Ramos (cell line): Measurements from ENCODE around the gene PARVB.

Experiments used
- in situ Hi-C: fragments of 300-500 bp; cut with MboI; formaldehyde crosslinking; loops from one replicate; pipeline ENCODE4 v1.14.3; 2022; ENCODE audit warnings: low sequenced_read_pairs; ENCODE audit not compliant: unreplicated experiment

Gene PARVB

DNA sequence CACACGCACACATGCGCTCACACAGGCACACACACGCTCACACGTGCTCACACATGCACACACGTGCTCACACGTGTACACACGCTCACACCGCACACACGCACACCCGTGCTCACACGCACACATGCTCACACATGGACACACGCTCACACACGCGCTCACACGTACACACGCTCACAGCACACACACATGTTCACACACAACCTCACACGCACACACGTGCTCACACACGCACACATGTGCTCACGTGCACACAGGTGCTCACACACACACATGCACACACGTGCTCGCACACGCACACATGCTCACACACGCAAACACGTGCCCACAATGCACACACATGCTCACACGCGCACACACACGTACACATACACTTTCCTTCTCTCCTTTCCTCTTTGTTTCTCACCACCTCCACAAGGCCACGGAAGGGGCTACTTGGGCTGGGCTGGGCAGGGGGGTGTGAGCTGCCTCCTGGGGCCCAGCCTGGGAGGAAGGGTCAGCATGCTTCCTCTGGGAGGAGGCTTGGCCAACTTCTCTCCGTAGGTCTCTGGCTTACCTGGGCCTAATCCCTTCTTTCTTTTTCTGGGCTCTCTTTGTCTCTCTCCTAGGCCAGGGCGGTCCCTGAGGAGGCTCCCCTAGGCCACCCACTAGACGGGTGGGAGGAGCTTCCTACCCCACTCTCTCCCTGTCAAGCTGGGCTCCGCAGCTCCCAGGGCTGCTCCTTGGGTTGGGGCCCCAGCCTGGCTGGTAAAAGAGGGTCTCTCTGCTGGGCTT, 122.2 kb downstream of the PARVB start:
- in situ Hi-C loops: no loop called here

DNA sequence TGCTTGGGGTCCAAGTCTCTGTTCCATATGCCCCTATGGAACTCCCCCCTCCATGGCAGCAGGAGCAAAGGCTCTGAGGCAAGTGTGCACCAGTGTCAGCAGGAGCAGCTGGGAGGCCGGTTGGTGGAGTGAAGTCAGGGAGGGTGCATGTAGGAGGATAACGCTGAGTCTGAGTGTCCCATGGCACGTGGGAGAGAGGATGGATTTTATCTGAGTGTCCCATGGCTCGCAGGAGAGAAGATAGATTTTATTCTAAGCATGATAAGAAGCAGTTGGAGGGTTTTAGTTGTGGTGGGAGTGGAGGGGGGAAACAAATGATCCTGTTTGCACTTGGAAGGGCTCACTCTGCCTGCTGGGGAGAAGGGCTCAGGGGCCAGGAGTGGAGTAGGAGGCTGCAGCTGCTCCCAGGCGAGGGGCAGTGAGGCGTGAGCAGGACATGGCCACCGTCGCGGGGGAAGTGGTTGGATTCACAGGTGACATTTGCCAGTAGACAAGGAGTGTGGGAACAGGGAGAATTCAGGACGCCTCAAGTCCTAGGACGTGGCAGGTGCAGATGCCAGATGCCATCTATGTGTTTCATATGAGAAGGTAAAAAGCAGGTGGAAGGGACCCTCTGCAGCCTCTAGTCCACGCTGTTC, 123.0 kb downstream of the PARVB start:
- in situ Hi-C loops: no loop called here

- in situ Hi-C loops: no loop called here
These were observed 123.9 kb downstream of the PARVB start for GRCh38 chr22:44147821-44148574.

DNA sequence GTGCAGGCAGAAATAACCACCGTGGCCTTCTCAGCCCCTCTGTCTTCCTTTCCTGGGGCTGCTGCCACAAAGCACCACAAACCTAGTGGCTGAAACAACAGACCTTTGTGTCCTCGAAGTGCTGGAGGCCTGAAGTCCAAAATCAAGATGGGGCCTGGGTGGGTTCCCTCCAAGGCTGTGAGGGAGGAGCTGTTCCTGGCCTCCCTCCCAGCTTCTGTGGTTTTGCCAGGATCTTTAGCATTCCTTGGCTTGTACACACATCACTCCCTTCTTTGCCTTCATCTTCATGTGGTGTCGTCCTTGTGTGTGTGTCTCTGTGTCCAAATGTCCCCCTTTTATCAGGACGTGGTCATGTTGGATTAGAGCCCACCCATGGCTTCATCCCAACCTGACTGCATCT, 127.6 kb downstream of the PARVB start:
- in situ Hi-C loops: no loop called here

DNA sequence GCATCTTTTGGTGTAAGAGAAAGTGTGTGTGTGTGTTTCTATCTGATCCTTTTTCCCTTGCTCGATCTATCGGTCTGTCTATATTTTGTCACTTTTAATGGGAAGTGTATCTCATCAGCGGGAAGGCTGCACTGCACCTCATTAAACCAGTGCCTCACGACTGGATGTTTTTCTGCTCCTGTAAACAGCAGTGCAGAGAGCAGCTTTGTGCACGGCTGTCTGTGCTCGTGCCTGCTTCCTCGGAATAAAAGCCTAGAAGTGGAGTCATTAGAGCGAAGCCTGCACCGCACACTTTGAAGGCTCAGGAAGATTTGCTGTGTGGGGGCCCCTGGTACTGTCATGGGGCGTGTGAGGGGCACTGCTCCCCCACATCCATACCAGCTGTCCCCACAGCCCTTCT, 129.6 kb downstream of the PARVB start:
- in situ Hi-C loops: no loop called here

DNA sequence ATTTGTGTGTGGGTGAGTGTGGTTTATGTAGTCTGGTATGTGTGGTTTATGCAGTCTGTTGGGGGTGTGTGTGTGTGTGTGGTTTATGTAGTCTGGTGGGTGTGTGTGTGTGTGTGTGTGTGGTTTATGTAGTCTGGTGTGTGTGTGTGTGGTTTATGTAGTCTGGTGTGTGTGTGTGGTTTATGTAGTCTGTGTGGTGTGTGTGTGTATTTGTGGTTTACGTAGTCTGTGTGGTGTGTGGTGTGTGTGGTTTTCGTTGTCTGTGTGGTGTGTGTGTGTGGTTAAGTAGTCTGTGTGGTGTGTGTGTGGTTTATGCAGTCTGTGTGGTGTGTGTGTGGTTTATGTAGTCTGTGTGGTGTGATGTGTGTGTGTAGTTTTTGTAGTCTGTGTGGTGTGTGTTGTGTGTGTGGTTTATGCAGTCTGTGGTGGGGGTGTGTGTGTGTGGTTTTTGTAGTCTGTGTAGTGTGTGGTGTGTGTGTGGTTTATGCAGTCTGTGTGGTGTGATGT, 130.4 kb downstream of the PARVB start:
- in situ Hi-C loops: no loop called here

- in situ Hi-C loops: no loop called here
These were observed 131.0 kb downstream of the PARVB start for GRCh38 chr22:44155115-44155514.

GRCh38 chr22:44157916-44158618, 134.0 kb downstream of the PARVB start:
- in situ Hi-C loops: no loop called here

GRCh38 chr22:44158816-44159215, 134.7 kb downstream of the PARVB start:
- in situ Hi-C loops: no loop called here

- in situ Hi-C loops: no loop called here
These were observed 135.1 kb downstream of the PARVB start for GRCh38 chr22:44159221-44159620.

DNA sequence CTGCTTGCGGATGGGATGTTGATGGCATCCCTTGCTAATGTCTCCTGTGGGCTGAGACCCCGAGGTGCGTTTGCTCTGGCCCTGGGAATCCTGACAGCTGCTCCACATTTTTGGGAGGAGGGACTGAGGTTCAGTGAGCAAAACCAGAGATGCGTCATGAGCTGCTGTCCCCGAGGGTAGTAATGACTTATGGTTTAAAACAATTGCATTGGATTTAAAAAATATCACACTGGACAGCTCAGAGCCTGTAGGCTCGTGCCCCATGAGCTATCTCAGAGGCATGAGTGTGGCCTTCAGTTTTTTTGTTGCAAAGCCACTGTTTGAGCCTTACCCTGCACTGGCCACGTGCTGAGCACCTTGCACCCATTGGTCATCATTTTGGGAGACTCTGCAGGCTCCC, 135.7 kb downstream of the PARVB start:
- in situ Hi-C loops: no loop called here

DNA sequence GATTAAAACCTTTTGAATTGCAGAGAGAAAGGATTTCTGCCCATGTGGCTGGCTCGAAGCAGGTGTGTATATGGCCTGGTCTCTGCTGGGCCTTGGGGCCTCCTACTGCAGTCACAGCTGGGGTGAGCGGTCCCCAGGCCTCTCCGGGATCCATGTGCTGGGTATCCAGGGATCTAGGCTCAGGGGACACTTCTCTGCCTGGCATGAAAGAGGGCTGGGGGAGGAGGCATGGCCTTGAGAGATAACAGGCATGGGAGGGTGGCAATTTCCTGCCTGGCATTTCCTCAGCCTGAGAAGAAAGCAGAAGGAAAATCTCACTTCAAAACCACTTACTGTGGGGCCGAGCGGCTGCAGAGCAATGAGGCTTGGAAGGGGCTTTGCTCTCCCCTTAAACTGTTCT, 136.3 kb downstream of the PARVB start:
- in situ Hi-C loops: no loop called here

- in situ Hi-C loops: no loop called here
These were observed 137.6 kb downstream of the PARVB start for GRCh38 chr22:44161673-44162072.

- in situ Hi-C loops: no loop called here
These were observed 138.9 kb downstream of the PARVB start for GRCh38 chr22:44162960-44163359.

GRCh38 chr22:44163536-44163935, 139.4 kb downstream of the PARVB start:
- in situ Hi-C loops: no loop called here

DNA sequence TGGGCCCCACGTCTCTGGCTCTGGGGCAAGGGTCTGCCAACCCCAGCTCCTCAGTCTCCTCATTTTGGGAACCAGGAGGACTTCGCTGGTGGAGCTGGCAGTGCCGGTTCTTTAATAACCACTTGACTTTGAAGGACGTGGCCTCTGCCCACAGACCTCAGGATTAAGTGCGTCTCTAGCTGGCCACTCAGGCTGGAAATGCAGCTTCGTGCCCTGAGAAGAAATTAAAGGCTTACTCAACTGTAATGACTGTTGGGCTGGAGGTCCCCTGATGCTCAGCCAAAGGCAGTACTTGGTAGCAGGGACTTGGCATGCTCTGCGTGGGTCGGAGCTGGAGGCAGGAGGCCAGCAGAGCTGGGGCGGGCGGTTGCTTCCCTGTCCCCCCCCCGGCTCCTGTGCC, 139.9 kb downstream of the PARVB start:
- in situ Hi-C loops: no loop called here

GRCh38 chr22:44165286-44165874, 141.3 kb downstream of the PARVB start:
- in situ Hi-C loops: no loop called here

GRCh38 chr22:44166498-44167276, 142.6 kb downstream of the PARVB start:
- in situ Hi-C loops: no loop called here

GRCh38 chr22:44167501-44167900, 143.4 kb downstream of the PARVB start:
- in situ Hi-C loops: no loop called here
